GM23248 (cell line): Measurements from ENCODE around the gene GLOD4. TPM values are rescaled to one million over a fixed set of nuclear protein-coding genes. Genes with fewer than 3 reads are reported as not detected.

Source experiments
- DNase-seq: peaks from one replicate; pipeline ENCODE4 v3.0.0-alpha.2; 2015
- H2AFZ ChIP-seq: fragments of 200-600 bp; sonication (generic); 2 replicates; pipeline ENCODE4 v1.6.1; 2016; ENCODE audit warnings: antibody characterized with exemption
- H3F3A ChIP-seq: fragments of 200-600 bp; sonication (generic); 2 replicates; pipeline ENCODE4 v1.6.1; 2016; ENCODE audit warnings: mild to moderate bottlenecking, antibody characterized with exemption, mixed run types; ENCODE audit not compliant: insufficient read depth
- H3K27ac ChIP-seq: fragments of 200-600 bp; sonication (generic); 2 replicates; pipeline ENCODE4 v1.5.1; 2016; ENCODE audit warnings: mild to moderate bottlenecking
- H3K27me3 ChIP-seq: fragments of 200-600 bp; sonication (generic); replicated peaks from 2 replicates; pipeline ENCODE4 v1.6.1; 2016; ENCODE audit warnings: mild to moderate bottlenecking; ENCODE audit not compliant: insufficient read depth
- H3K36me3 ChIP-seq: fragments of 200-600 bp; sonication (generic); 2 replicates; pipeline ENCODE4 v1.6.1; 2016; ENCODE audit warnings: low read depth, mild to moderate bottlenecking
- H3K4me1 ChIP-seq: fragments of 200-600 bp; sonication (generic); 2 replicates; pipeline ENCODE4 v1.6.1; 2016; ENCODE audit warnings: mild to moderate bottlenecking; ENCODE audit not compliant: insufficient read depth
- H3K4me2 ChIP-seq: fragments of 200-600 bp; sonication (generic); one replicate; pipeline ENCODE4 v1.6.1; 2016; ENCODE audit warnings: mild to moderate bottlenecking; ENCODE audit not compliant: unreplicated experiment
- H3K4me3 ChIP-seq: fragments of 200-600 bp; sonication (generic); 2 replicates; pipeline ENCODE4 v1.5.1; 2016; ENCODE audit warnings: mild to moderate bottlenecking
- H3K79me2 ChIP-seq: fragments of 200-600 bp; sonication (generic); 2 replicates; pipeline ENCODE4 v1.6.1; 2016; ENCODE audit warnings: mild to moderate bottlenecking; ENCODE audit not compliant: insufficient read depth
- H3K9ac ChIP-seq: fragments of 200-600 bp; sonication (generic); 2 replicates; pipeline ENCODE4 v1.6.1; 2016; ENCODE audit warnings: mild to moderate bottlenecking
- H3K9me2 ChIP-seq: fragments of 200-600 bp; sonication (generic); 2 replicates; pipeline ENCODE4 v1.6.1; 2016; ENCODE audit warnings: mixed run types, mild to moderate bottlenecking, moderate library complexity; ENCODE audit not compliant: insufficient read depth
- H3K9me3 ChIP-seq: fragments of 200-600 bp; sonication (generic); one replicate; pipeline ENCODE4 v1.6.1; 2017; ENCODE audit warnings: low read depth
- H4K20me1 ChIP-seq: fragments of 200-600 bp; sonication (generic); 2 replicates; pipeline ENCODE4 v1.6.0; 2016; ENCODE audit not compliant: insufficient read depth
- EZH2 ChIP-seq: fragments of 200-600 bp; sonication (generic); IDR thresholded peaks from 2 replicates; pipeline ENCODE4 v1.6.1; 2018; ENCODE audit warnings: antibody characterized with exemption, mild to moderate bottlenecking; ENCODE audit not compliant: insufficient read depth, poor library complexity, severe bottlenecking
- EZH2phosphoT487 ChIP-seq: fragments of 200-600 bp; sonication (generic); IDR thresholded peaks from 2 replicates; pipeline ENCODE4 v1.6.1; 2018; ENCODE audit warnings: antibody characterized with exemption, moderate library complexity, mild to moderate bottlenecking, low read depth; ENCODE audit not compliant: insufficient read depth
- WGBS, 2 experiments: methylation state at CpG; one replicate each; pipeline ENCODE4 v1.1.6; 2015 to 2017; ENCODE audit warnings: low lambda C conversion rate in 2 of 2, low coverage in 1 of 2; ENCODE audit errors: missing lambda C conversion rate in 2 of 2; 5-methylcytosine and 5-hydroxymethylcytosine counted together
- in situ Hi-C: fragments of 300-500 bp; cut with MboI; formaldehyde crosslinking; loops from 2 replicates; pipeline ENCODE4 v1.15.0; 2020
- polyA plus RNA-seq: library from polyadenylated mRNA; unstranded; fragments of >200 nt; fragmentation: Nextera tagmentation; extraction: Ambion mirVana; gene quantifications from 2 replicates; pipeline ENCODE4 v1.2.1, GENCODE V29; 2016
- total RNA-seq: library from RNA; depleted of rRNA; stranded (reverse); fragments of >200 nt; shearing (Covaris generic); gene quantifications from 2 replicates; pipeline ENCODE4 v1.2.3, GENCODE V29; 2014

GLOD4 gene
- total and polyA plus RNA-seq, 2 experiments from 2014 or later: 67.7 to 76.3 TPM

DNA sequence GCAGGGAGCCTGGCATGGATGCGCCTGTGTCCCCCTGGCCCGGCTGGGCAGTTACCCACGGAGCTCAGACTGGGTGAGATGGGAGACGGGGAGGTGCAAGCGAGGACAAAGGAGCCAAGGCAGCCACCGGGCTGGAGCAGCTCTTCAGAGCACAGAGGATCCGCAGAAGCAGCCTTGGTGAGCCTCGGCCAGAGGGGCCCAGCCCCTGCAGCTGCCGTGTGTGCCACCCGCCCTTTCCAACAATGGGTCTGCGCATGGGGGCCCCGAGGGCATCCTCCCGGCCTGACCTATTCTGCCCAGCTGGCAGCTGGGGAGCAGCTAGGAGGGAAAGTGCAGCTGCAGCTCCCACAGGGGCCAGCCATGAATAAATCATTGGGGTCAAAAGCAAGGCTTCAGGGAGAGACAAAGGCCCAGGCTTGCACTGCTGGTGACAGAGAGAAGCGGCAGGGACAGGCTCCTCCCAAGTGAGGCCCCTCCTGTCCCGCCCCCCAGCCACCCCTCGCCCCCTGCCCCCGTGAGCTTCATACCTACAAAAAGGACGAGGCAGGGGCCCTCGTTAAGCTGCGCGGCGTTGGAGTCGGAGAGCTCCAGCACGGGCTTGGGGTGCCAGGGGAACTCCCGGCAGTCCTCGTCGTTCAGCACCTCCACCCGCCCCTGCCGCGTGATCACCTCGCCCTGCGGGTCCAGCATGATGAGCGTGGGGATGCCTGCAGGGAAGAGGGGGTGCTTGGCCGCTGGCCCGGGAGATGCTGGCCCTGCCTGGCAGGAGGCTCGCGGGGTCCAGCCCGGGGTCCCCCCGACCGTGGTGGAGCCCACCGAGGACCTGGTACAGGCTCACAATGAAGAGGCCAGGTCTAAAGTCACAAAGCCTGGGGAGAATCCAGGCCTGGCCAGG lies 22.7 kb upstream of the GLOD4 start:
- H3K4me3 ChIP-seq: no peak overlapping the region
- WGBS, 2 experiments: 93 to 95% methylated on average over 28 to 40 of the region's 41 CpGs
- H3K79me2 ChIP-seq: no peaks in the 10 kb centered on the region
- H3K36me3 ChIP-seq: no peaks in the 10 kb centered on the region
- H3K4me1 ChIP-seq: no peaks in the 10 kb centered on the region
- H3K9ac ChIP-seq: no peak overlapping the region
- no peaks in the 10 kb centered on the region for H3K9me2 ChIP-seq
- H2AFZ ChIP-seq: no peak overlapping the region
- TF ChIP-seq EZH2phosphoT487 (no peak), EZH2 (no peak)
- no peak overlapping the region for H3K4me2 ChIP-seq
- no peaks in the 10 kb centered on the region for H3F3A ChIP-seq
- no peak overlapping the region for H3K27ac ChIP-seq
- no peaks in the 10 kb centered on the region for H3K27me3 ChIP-seq
- in situ Hi-C loops: no loop called here
- H4K20me1 ChIP-seq: no peaks in the 10 kb centered on the region
- no peaks in the 10 kb centered on the region for H3K9me3 ChIP-seq
- no peak for DNase-seq

DNA sequence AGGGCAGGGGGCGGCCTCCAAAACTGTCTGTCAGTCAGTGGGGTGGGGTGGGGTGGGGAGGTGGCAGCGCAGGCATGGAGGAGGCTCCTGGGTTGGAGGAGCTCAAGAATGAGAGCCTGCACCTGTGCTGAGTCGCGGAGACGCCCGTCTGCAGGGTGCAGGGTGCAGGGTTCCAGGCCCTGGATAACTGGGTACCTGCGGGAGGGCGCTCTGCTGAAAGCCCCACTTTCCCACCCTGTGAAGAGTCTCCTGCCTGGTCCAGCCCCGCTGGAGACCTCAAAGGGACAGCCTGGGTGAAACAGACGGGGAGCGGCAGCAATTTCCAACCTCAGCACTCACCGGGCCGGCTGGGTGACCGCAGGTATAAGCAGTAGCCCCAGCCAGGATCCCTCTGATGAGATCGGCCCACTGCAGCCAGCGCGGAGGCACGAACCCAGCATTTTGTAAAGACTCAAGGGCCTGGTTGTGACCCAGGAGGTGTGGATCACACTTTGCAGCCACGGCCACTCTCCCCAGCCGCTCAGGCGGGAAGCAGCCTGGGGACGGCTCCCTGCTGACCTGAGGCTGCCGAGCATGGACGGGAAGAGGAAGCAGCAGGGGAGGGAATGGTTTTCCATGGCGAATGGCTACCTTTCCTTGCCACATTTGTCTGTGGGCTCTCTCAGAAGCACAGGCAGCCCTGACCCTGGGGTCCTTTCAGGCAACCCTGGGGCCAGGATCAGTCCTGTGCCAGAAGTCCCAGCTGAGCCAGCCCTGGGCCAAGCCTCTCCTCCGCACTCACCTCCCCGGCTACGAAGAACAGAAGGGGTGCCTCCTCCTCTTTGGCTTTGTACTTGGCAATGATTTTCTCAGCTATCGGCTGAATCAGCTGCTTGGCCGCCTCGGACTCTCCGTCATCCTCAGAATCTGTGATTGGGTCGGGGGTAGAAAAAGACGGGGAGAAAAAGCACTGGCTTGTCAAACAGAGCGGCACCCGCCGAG lies 21.1 kb upstream of the GLOD4 start:
- WGBS, 2 experiments: 95% methylated on average over 28 to 37 of the region's 37 CpGs

DNA sequence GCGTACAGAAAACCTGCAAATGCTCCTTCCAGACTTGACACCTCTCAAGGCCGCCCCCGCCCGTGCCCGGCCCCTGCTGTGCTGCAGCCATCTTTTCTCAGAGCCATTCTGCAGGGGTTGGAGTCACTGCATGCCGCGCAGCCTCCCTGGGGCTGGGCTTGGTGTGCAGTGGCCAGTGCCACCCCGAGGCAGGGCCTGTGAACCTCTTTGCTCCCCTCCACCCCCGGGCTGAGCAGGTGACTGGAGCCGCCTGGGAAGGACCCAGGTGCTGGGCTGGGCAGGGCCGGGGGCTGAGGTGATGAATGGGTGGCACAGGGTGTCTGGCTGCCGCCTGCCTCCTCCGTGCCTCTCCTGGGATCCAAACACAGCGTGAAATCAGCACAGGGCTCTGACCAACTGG lies 20.4 kb upstream of the GLOD4 start:
- H4K20me1 ChIP-seq: no peaks in the 10 kb centered on the region

More for the DNA sequence above, 21.1 kb upstream of the GLOD4 start:
- Histone ChIP-seq H3K4me2 (no peak overlapping the region), H3K79me2 (no peaks in the 10 kb centered on the region), H4K20me1 (no peaks in the 10 kb centered on the region), H3K9me3 (no peaks in the 10 kb centered on the region), H2AFZ (no peak overlapping the region), H3K9me2 (no peaks in the 10 kb centered on the region), H3K36me3 (no peaks in the 10 kb centered on the region), H3K4me1 (no peaks in the 10 kb centered on the region), H3F3A (no peaks in the 10 kb centered on the region), H3K9ac (no peak overlapping the region), H3K4me3 (no peak overlapping the region), H3K27ac (no peak overlapping the region), H3K27me3 (no peaks in the 10 kb centered on the region)
- in situ Hi-C loops: no loop called here
- DNase-seq: no peak
- TF ChIP-seq EZH2phosphoT487 (no peak), EZH2 (no peak)

DNA sequence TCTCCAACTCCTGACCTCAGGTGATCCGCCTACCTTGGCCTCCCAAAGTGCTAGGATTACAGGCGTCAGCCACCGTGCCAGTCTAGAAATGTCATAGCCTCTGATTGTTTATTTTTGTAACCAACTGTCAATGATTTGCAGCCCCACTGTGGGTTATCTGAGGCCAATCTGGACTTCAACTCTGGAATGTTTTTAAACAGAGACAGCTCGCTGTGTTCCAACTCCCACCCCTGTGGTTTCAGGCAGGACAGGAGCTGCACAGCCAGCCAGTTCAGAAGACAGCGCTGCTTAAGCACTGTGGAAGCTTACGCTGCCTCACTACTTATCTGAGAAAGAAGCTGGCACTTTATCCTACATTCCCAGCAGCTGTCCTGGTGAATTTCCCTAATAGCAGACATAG lies 19.6 kb upstream of the GLOD4 start:
- TF ChIP-seq EZH2phosphoT487 (no peak), EZH2 (no peak)

More for the DNA sequence above, 20.4 kb upstream of the GLOD4 start:
- H3K27ac ChIP-seq: no peak overlapping the region
- H3K4me3 ChIP-seq: no peak overlapping the region
- DNase-seq: no peak
- H3F3A ChIP-seq: no peaks in the 10 kb centered on the region
- TF ChIP-seq EZH2phosphoT487: no peak
- TF ChIP-seq EZH2: no peak
- no peaks in the 10 kb centered on the region for H3K79me2 ChIP-seq
- no peaks in the 10 kb centered on the region for H3K27me3 ChIP-seq
- H2AFZ ChIP-seq: no peak overlapping the region
- H3K9me2 ChIP-seq: no peaks in the 10 kb centered on the region
- H3K9ac ChIP-seq: no peak overlapping the region
- 92 to 94% methylated on average over 14 of the region's 14 CpGs for WGBS, 2 experiments
- H3K4me2 ChIP-seq: no peak overlapping the region
- H3K9me3 ChIP-seq: no peaks in the 10 kb centered on the region
- no peaks in the 10 kb centered on the region for H3K36me3 ChIP-seq
- no peaks in the 10 kb centered on the region for H3K4me1 ChIP-seq
- in situ Hi-C loops: no loop called here

More for the DNA sequence above, 19.6 kb upstream of the GLOD4 start:
- Histone ChIP-seq H3K36me3 (no peaks in the 10 kb centered on the region), H3K9me2 (no peaks in the 10 kb centered on the region), H4K20me1 (no peaks in the 10 kb centered on the region), H3K27me3 (no peaks in the 10 kb centered on the region), H3K9ac (no peak overlapping the region), H3K4me3 (no peak overlapping the region), H3K4me1 (no peaks in the 10 kb centered on the region), H3K9me3 (no peaks in the 10 kb centered on the region), H3K27ac (no peak overlapping the region), H3F3A (no peaks in the 10 kb centered on the region), H3K79me2 (no peaks in the 10 kb centered on the region), H2AFZ (no peak overlapping the region), H3K4me2 (no peak overlapping the region)
- no peak for DNase-seq
- in situ Hi-C loops: no loop called here
- WGBS, 2 experiments: 87 to 94% methylated on average over 6 of the region's 6 CpGs
